NCI-H460 (cell line): Measurements from ENCODE around the gene CPNE4. TPM values are rescaled to one million over a fixed set of nuclear protein-coding genes. Genes with fewer than 3 reads are reported as not detected.

Source experiments
- DNase-seq: peaks from one replicate; pipeline ENCODE4 v3.0.0-alpha.2; 2016; ENCODE audit warnings: low read depth; ENCODE audit errors: extremely low read depth
- total RNA-seq: library from RNA; depleted of rRNA; stranded (reverse); fragments of >200 nt; shearing (Covaris generic); gene quantifications from 2 replicates; pipeline ENCODE4 v1.2.3, GENCODE V29; 2014

CPNE4 gene
- total RNA-seq, 1 experiment from 2014 or later: 0.54 TPM

- no peak for DNase-seq
Measured at GRCh38 chr3:131550562-131551465, 484.0 kb downstream of the CPNE4 start.

- DNase-seq: no peak
Measured at GRCh38 chr3:131549340-131549739, 485.5 kb downstream of the CPNE4 start.

GRCh38 chr3:131547585-131547984 is 487.2 kb downstream of the CPNE4 start:
- DNase-seq: no peak

GRCh38 chr3:131546441-131546840 is 488.4 kb downstream of the CPNE4 start:
- DNase-seq: no peak

GRCh38 chr3:131544557-131544956 is 490.3 kb downstream of the CPNE4 start:
- DNase-seq: no peak

GRCh38 chr3:131543714-131544113 is 491.1 kb downstream of the CPNE4 start:
- DNase-seq: peak; percentile 66

GRCh38 chr3:131541288-131541687 is 493.5 kb downstream of the CPNE4 start:
- DNase-seq: no peak

GRCh38 chr3:131540821-131541220 is 494.0 kb downstream of the CPNE4 start:
- no peak for DNase-seq

- DNase-seq: no peak
Measured at GRCh38 chr3:131540143-131540542, 494.7 kb downstream of the CPNE4 start.

GRCh38 chr3:131538968-131539367 is 495.8 kb downstream of the CPNE4 start:
- no peak for DNase-seq

- no peak for DNase-seq
Measured at GRCh38 chr3:131537531-131537930, 497.3 kb downstream of the CPNE4 start.

- DNase-seq: no peak
Measured at GRCh38 chr3:131535596-131535995, 499.2 kb downstream of the CPNE4 start.

GRCh38 chr3:131535131-131535530 is 499.7 kb downstream of the CPNE4 start:
- no peak for DNase-seq

GRCh38 chr3:131532645-131533044 is 502.2 kb downstream of the CPNE4 start:
- no peak for DNase-seq

GRCh38 chr3:131530843-131531242 is 504.0 kb downstream of the CPNE4 start:
- no peak for DNase-seq

- DNase-seq: no peak
Measured at GRCh38 chr3:131530388-131530787, 504.4 kb downstream of the CPNE4 start.

- DNase-seq: peak; percentile 66
Measured at GRCh38 chr3:131526801-131527347, 507.9 kb downstream of the CPNE4 start.

GRCh38 chr3:131518680-131519079 is 516.1 kb downstream of the CPNE4 start:
- no peak for DNase-seq

GRCh38 chr3:131505421-131505820 is 529.4 kb downstream of the CPNE4 start:
- DNase-seq: no peak

GRCh38 chr3:131503320-131503635 is 531.5 kb downstream of the CPNE4 start:
- no peak for DNase-seq

GRCh38 chr3:131502530-131503319 is 532.1 kb downstream of the CPNE4 start, which contains the start of gene MRPL3:
MRPL3 (minus strand) TSS chr3:131502971; CDS start chr3:131502821, 150 bp downstream.
- DNase-seq: peak; percentile 74
